Neural progenitor cell (in vitro differentiated cells): ENCODE measurements around the gene SRSF8. TPM values are rescaled to one million over a fixed set of nuclear protein-coding genes. Genes with fewer than 3 reads are reported as not detected.

Experiments used
- DNase-seq: peaks from one replicate; pipeline ENCODE4 v3.0.0-alpha.2; 2016; ENCODE audit warnings: low spot score
- H2AFZ ChIP-seq: fragments of 200-600 bp; sonication (generic); replicated peaks from 2 replicates; pipeline ENCODE4 v1.6.1; 2016; ENCODE audit warnings: antibody characterized with exemption
- H3F3A ChIP-seq: fragments of 200-600 bp; sonication (generic); 2 replicates; pipeline ENCODE4 v1.6.1; 2016; ENCODE audit warnings: antibody characterized with exemption, low read depth
- H3K27ac ChIP-seq: fragments of 200-600 bp; sonication (generic); 2 replicates; pipeline ENCODE4 v1.5.1; 2016; ENCODE audit warnings: mild to moderate bottlenecking
- H3K27me3 ChIP-seq: fragments of 200-600 bp; sonication (generic); 2 replicates; pipeline ENCODE4 v1.6.1; 2016; ENCODE audit warnings: mild to moderate bottlenecking, moderate library complexity
- H3K36me3 ChIP-seq: fragments of 200-600 bp; sonication (generic); 2 replicates; pipeline ENCODE4 v1.5.1; 2016
- H3K4me1 ChIP-seq: fragments of 200-600 bp; sonication (generic); 2 replicates; pipeline ENCODE4 v1.6.1; 2016; ENCODE audit warnings: mixed run types
- H3K4me2 ChIP-seq: fragments of 200-600 bp; sonication (generic); 2 replicates; pipeline ENCODE4 v1.6.1; 2016
- H3K4me3 ChIP-seq: fragments of 200-600 bp; sonication (generic); 2 replicates; pipeline ENCODE4 v1.5.1; 2016
- H3K79me2 ChIP-seq: fragments of 200-600 bp; sonication (generic); 2 replicates; pipeline ENCODE4 v1.6.1; 2016; ENCODE audit warnings: low read depth
- H3K9ac ChIP-seq: fragments of 200-600 bp; sonication (generic); 2 replicates; pipeline ENCODE4 v1.6.1; 2016
- H3K9me3 ChIP-seq: fragments of 200-600 bp; sonication (generic); 2 replicates; pipeline ENCODE4 v1.5.1; 2016; ENCODE audit warnings: low read depth
- H4K20me1 ChIP-seq: fragments of 200-600 bp; sonication (generic); 2 replicates; pipeline ENCODE4 v1.6.1; 2016; ENCODE audit warnings: low read depth
- H3K27ac Mint-ChIP-seq: 3 replicates; pipeline ENCODE4 v1.8.0; 2021; ENCODE audit warnings: mixed read lengths
- H3K27me3 Mint-ChIP-seq: 2 replicates; pipeline ENCODE4 v1.8.0; 2022; ENCODE audit warnings: low read depth, mild to moderate bottlenecking, inconsistent platforms, moderate library complexity, mixed read lengths; ENCODE audit not compliant: insufficient read depth
- H3K36me3 Mint-ChIP-seq: 3 replicates; pipeline ENCODE4 v1.8.0; 2021; ENCODE audit warnings: mixed read lengths
- H3K4me1 Mint-ChIP-seq: 3 replicates; pipeline ENCODE4 v1.8.0; 2021; ENCODE audit warnings: mixed read lengths
- H3K4me3 Mint-ChIP-seq: 3 replicates; pipeline ENCODE4 v1.8.0; 2021; ENCODE audit warnings: mild to moderate bottlenecking, moderate library complexity, mixed read lengths
- H3K9me3 Mint-ChIP-seq: 3 replicates; pipeline ENCODE4 v1.8.0; 2020; ENCODE audit warnings: mixed read lengths
- EZH2 ChIP-seq: fragments of 200-600 bp; sonication (generic); IDR thresholded peaks from 2 replicates; pipeline ENCODE4 v1.6.1; 2017; ENCODE audit warnings: antibody characterized with exemption, mild to moderate bottlenecking, moderate library complexity
- EZH2phosphoT487 ChIP-seq: fragments of 200-600 bp; sonication (generic); IDR thresholded peaks from 2 replicates; pipeline ENCODE4 v1.6.1; 2017; ENCODE audit warnings: antibody characterized with exemption
- total RNA-seq: library from RNA; depleted of rRNA; stranded (reverse); fragments of >200 nt; gene quantifications from 2 replicates; pipeline ENCODE4 v1.2.3, GENCODE V29; 2015; ENCODE audit warnings: low replicate concordance
- TF ChIP-seq, protein P1 (sequence below): fragments of 200-600 bp; sonication (generic); IDR thresholded peaks from 2 replicates; pipeline ENCODE4 v1.5.1; 2017; ENCODE audit warnings: antibody characterized with exemption, mild to moderate bottlenecking

Gene SRSF8
- total RNA-seq, 1 donor from 2014 or later = 17.6 TPM

DNA sequence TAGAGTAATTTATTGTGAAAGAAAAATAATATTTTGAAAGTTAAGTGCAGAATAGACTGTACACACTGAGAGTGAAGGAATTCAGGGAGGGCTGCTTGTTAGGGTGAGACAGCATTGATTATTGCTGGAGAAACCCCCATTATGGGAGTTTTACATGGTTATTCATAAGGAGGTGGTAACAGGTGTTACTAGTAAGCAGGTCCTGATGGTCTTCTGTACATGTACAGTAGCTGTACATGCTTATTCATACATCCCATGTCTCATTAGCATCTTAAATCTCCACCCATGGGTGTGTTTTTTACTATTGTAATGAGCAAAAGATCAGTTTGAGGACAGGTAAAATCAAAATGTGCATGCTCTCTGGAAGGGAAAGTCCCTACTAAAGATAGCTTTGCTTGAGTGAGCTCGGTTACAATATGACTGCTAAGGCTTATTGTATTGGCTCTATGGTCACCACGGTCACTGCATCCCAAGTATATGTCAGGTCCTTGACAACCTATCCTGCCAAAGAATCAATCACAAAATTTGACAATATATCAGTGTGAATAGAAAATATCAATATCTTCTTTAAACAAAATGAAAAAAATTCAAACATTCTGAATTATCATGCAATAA lies 11.3 kb upstream of the SRSF8 start:
- H4K20me1 ChIP-seq = no peaks in the 10 kb centered on the region
- TF ChIP-seq, protein P1, sequence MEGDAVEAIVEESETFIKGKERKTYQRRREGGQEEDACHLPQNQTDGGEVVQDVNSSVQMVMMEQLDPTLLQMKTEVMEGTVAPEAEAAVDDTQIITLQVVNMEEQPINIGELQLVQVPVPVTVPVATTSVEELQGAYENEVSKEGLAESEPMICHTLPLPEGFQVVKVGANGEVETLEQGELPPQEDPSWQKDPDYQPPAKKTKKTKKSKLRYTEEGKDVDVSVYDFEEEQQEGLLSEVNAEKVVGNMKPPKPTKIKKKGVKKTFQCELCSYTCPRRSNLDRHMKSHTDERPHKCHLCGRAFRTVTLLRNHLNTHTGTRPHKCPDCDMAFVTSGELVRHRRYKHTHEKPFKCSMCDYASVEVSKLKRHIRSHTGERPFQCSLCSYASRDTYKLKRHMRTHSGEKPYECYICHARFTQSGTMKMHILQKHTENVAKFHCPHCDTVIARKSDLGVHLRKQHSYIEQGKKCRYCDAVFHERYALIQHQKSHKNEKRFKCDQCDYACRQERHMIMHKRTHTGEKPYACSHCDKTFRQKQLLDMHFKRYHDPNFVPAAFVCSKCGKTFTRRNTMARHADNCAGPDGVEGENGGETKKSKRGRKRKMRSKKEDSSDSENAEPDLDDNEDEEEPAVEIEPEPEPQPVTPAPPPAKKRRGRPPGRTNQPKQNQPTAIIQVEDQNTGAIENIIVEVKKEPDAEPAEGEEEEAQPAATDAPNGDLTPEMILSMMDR = no peak
- TF ChIP-seq EZH2phosphoT487 = no peak
- no peak for TF ChIP-seq EZH2
- H3K27me3 ChIP-seq = peaks cover 7% of the 10 kb centered on the region
- no peak overlapping the region for H2AFZ ChIP-seq
- Mint-ChIP-seq H3K27me3 (peaks cover 3% of the 10 kb centered on the region), H3K9me3 (no peaks in the 10 kb centered on the region), H3K27ac (no peak overlapping the region), H3K4me3 (no peak overlapping the region), H3K36me3 (no peaks in the 10 kb centered on the region), H3K4me1 (no peaks in the 10 kb centered on the region)
- no peaks in the 10 kb centered on the region for H3K79me2 ChIP-seq
- H3K4me3 ChIP-seq = no peak overlapping the region
- H3K4me2 ChIP-seq = no peak overlapping the region
- H3K4me1 ChIP-seq = no peaks in the 10 kb centered on the region
- no peak for DNase-seq
- H3K36me3 ChIP-seq = no peaks in the 10 kb centered on the region
- no peak overlapping the region for H3K27ac ChIP-seq
- H3F3A ChIP-seq = no peaks in the 10 kb centered on the region
- no peak overlapping the region for H3K9ac ChIP-seq
- no peaks in the 10 kb centered on the region for H3K9me3 ChIP-seq

DNA sequence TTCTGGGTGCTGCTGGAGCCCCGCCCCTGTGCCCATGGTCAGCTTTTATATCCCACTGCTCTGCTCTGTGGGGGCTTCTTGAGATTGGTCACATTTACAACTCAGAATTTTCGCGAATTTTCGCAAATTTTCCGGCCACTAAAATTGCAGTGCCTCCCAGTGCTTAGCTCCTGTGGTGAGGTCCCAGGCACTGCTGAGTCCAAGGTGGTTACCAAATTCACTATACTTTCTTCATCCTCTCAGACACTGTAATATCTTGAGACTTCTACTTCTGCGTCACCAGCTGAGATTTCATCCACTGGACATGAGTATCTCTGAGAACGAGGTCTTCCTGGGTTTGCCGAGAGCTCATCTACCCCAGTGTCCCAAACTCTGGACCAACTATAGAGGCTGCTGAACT lies 8.8 kb upstream of the SRSF8 start:
- H3K27ac ChIP-seq = no peak overlapping the region
- no peak for DNase-seq
- TF ChIP-seq, protein P1 = no peak
- TF ChIP-seq EZH2 = no peak
- no peak overlapping the region for H3K4me3 ChIP-seq
- H4K20me1 ChIP-seq = no peaks in the 10 kb centered on the region
- no peaks in the 10 kb centered on the region for H3K79me2 ChIP-seq
- peaks cover 29% of the 10 kb centered on the region for H3K27me3 ChIP-seq
- H3K36me3 ChIP-seq = no peaks in the 10 kb centered on the region
- no peaks in the 10 kb centered on the region for H3K4me1 ChIP-seq
- no peak overlapping the region for H3K4me2 ChIP-seq
- Mint-ChIP-seq H3K27me3 (peaks cover 3% of the 10 kb centered on the region), H3K4me1 (no peaks in the 10 kb centered on the region), H3K36me3 (no peaks in the 10 kb centered on the region), H3K4me3 (no peak overlapping the region), H3K27ac (no peak overlapping the region), H3K9me3 (no peaks in the 10 kb centered on the region)
- H3K9me3 ChIP-seq = no peaks in the 10 kb centered on the region
- H2AFZ ChIP-seq = no peak overlapping the region
- no peak overlapping the region for H3K9ac ChIP-seq
- no peaks in the 10 kb centered on the region for H3F3A ChIP-seq

DNA sequence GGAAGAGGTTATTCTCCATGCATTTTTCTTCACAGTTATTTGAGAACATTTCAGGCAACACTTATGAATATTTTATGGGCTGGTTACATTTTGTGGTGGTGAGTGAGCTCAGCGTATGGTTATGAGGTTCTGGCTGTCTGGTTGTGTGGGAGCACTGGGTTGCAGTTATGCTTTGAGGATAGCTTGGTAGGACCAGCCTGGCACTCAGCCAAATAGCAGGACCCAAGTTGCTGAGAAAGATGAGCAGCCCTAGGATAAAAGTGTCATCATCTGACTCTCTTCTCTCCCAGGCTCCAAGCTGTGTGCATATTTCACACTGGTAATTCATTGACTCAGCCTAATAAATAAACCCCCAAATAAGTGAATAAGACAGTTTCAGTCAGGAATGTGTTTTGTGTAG lies 8.1 kb upstream of the SRSF8 start:
- no peak overlapping the region for H3K4me2 ChIP-seq
- Mint-ChIP-seq H3K27me3 (peaks cover 3% of the 10 kb centered on the region), H3K27ac (no peak overlapping the region), H3K4me1 (no peaks in the 10 kb centered on the region), H3K4me3 (no peak overlapping the region), H3K9me3 (no peaks in the 10 kb centered on the region), H3K36me3 (no peaks in the 10 kb centered on the region)
- no peak overlapping the region for H2AFZ ChIP-seq
- no peaks in the 10 kb centered on the region for H3K9me3 ChIP-seq
- no peaks in the 10 kb centered on the region for H3F3A ChIP-seq
- H4K20me1 ChIP-seq = no peaks in the 10 kb centered on the region
- H3K36me3 ChIP-seq = no peaks in the 10 kb centered on the region
- peaks cover 29% of the 10 kb centered on the region for H3K27me3 ChIP-seq
- H3K4me3 ChIP-seq = no peak overlapping the region
- H3K9ac ChIP-seq = no peak overlapping the region
- H3K27ac ChIP-seq = no peak overlapping the region
- no peaks in the 10 kb centered on the region for H3K4me1 ChIP-seq
- TF ChIP-seq EZH2phosphoT487 (no peak), EZH2 (no peak)
- TF ChIP-seq, protein P1 = no peak
- no peak for DNase-seq
- H3K79me2 ChIP-seq = no peaks in the 10 kb centered on the region
